ENCODE results near the gene PDE2A. TPM values are rescaled to one million over a fixed set of nuclear protein-coding genes. Genes with fewer than 3 reads are reported as not detected.

PDE2A gene
- total RNA-seq, 1 donor from 2014 or later = 1.4 TPM

- H3K27ac Mint-ChIP-seq = no peak overlapping the region
- POLR2A ChIA-PET = no interaction called here
- intact Hi-C loops (cut with micrococcal nuclease) = no loop called here
- no peaks in the 10 kb centered on the region for H3K36me3 Mint-ChIP-seq (ENCODE audit: low read depth)
- no peak for DNase-seq
- H3K9me3 Mint-ChIP-seq = no peaks in the 10 kb centered on the region
- no peaks in the 10 kb centered on the region for H3K4me1 Mint-ChIP-seq
- CTCF ChIA-PET = no interaction called here
- no peak for TF ChIP-seq CTCF (IDR thresholded peaks at IDR 0.05)
- ATAC-seq (ENCODE audit: low read depth) = no peak
- peaks cover 33% of the 10 kb centered on the region for H3K27me3 Mint-ChIP-seq
- no peak overlapping the region for H3K4me3 Mint-ChIP-seq
These were observed 39.6 kb downstream of the PDE2A start for GRCh38 chr11:72634472-72635095.

- Mint-ChIP-seq H3K36me3 (ENCODE audit: low read depth) (no peaks in the 10 kb centered on the region), H3K4me1 (no peaks in the 10 kb centered on the region), H3K4me3 (no peak overlapping the region), H3K9me3 (no peaks in the 10 kb centered on the region), H3K27me3 (peaks cover 33% of the 10 kb centered on the region), H3K27ac (no peak overlapping the region)
- ChIA-PET POLR2A (no interaction called here), CTCF (no interaction called here)
- ATAC-seq (ENCODE audit: low read depth) (no peak), DNase-seq (no peak)
- intact Hi-C loops (cut with micrococcal nuclease) = no loop called here
- no peak for TF ChIP-seq CTCF (IDR thresholded peaks at IDR 0.05)
These were observed 40.2 kb downstream of the PDE2A start for GRCh38 chr11:72634016-72634415.

GRCh38 chr11:72633068-72633467 lies 41.2 kb downstream of the PDE2A start:
- no peak overlapping the region for H3K27ac Mint-ChIP-seq
- peaks cover 31% of the 10 kb centered on the region for H3K27me3 Mint-ChIP-seq
- DNase-seq (no peak), ATAC-seq (ENCODE audit: low read depth) (no peak)
- no peak for TF ChIP-seq CTCF (IDR thresholded peaks at IDR 0.05)
- no peak overlapping the region for H3K4me3 Mint-ChIP-seq
- H3K9me3 Mint-ChIP-seq = no peaks in the 10 kb centered on the region
- H3K4me1 Mint-ChIP-seq = no peaks in the 10 kb centered on the region
- ChIA-PET CTCF (no interaction called here), POLR2A (no interaction called here)
- intact Hi-C loops (cut with micrococcal nuclease) = no loop called here
- H3K36me3 Mint-ChIP-seq (ENCODE audit: low read depth) = no peaks in the 10 kb centered on the region

- no peaks in the 10 kb centered on the region for H3K36me3 Mint-ChIP-seq (ENCODE audit: low read depth)
- no peak overlapping the region for H3K4me3 Mint-ChIP-seq
- DNase-seq (no peak), ATAC-seq (ENCODE audit: low read depth) (no peak)
- no peak overlapping the region for H3K27ac Mint-ChIP-seq
- H3K4me1 Mint-ChIP-seq = no peaks in the 10 kb centered on the region
- peaks cover 23% of the 10 kb centered on the region for H3K27me3 Mint-ChIP-seq
- POLR2A ChIA-PET = no interaction called here
- TF ChIP-seq CTCF (IDR thresholded peaks at IDR 0.05) = no peak
- CTCF ChIA-PET = no interaction called here
- intact Hi-C loops (cut with micrococcal nuclease) = no loop called here
- no peaks in the 10 kb centered on the region for H3K9me3 Mint-ChIP-seq
These were observed 42.2 kb downstream of the PDE2A start for GRCh38 chr11:72631806-72632731.

- no peak for TF ChIP-seq CTCF (IDR thresholded peaks at IDR 0.05)
These were observed 43.9 kb downstream of the PDE2A start for GRCh38 chr11:72630104-72630852.

More at GRCh38 chr11:72630104-72630852, 43.9 kb downstream of the PDE2A start:
- ChIA-PET CTCF (no interaction called here), POLR2A (no interaction called here)
- no peak for ATAC-seq (ENCODE audit: low read depth)
- intact Hi-C loops (cut with micrococcal nuclease) = no loop called here
- H3K36me3 Mint-ChIP-seq (ENCODE audit: low read depth) = no peaks in the 10 kb centered on the region
- no peaks in the 10 kb centered on the region for H3K9me3 Mint-ChIP-seq
- no peaks in the 10 kb centered on the region for H3K4me1 Mint-ChIP-seq
- no peak overlapping the region for H3K27ac Mint-ChIP-seq
- H3K27me3 Mint-ChIP-seq = peaks cover 15% of the 10 kb centered on the region
- H3K4me3 Mint-ChIP-seq = no peak overlapping the region
- DNase-seq = no peak
